ENCODE results near the gene LMO1.

GRCh38 chr11:8265681-8266241 is 2.1 kb upstream of the LMO1 start:
- TF ChIP-seq, protein P1, sequence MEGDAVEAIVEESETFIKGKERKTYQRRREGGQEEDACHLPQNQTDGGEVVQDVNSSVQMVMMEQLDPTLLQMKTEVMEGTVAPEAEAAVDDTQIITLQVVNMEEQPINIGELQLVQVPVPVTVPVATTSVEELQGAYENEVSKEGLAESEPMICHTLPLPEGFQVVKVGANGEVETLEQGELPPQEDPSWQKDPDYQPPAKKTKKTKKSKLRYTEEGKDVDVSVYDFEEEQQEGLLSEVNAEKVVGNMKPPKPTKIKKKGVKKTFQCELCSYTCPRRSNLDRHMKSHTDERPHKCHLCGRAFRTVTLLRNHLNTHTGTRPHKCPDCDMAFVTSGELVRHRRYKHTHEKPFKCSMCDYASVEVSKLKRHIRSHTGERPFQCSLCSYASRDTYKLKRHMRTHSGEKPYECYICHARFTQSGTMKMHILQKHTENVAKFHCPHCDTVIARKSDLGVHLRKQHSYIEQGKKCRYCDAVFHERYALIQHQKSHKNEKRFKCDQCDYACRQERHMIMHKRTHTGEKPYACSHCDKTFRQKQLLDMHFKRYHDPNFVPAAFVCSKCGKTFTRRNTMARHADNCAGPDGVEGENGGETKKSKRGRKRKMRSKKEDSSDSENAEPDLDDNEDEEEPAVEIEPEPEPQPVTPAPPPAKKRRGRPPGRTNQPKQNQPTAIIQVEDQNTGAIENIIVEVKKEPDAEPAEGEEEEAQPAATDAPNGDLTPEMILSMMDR (conservative IDR thresholded peaks at IDR 0.05; ENCODE audit: low read length), result no peak; the same call in 1 of the 2 replicates
- TF ChIP-seq EZH2phosphoT487 (IDR thresholded peaks at IDR 0.05; ENCODE audit: borderline replicate concordance), result no peak

Data from Loucy (cell line).